IMR-90 (cell line): ENCODE data around the gene COL2A1. TPM values are rescaled to one million over a fixed set of nuclear protein-coding genes. Genes with fewer than 3 reads are reported as not detected.

ENCODE experiments used
- ATAC-seq: fragments of 200-7000 bp; cut with Tn5 transposase; 2 replicates; pipeline ENCODE4 v1.9.1; 2020; ENCODE audit warnings: low read depth, mild to moderate bottlenecking, moderate library complexity
- BruUV-seq: library from RNA; stranded (reverse); fragments of 400-500 nt; replicated peaks from 2 replicates; lab custom pipeline; 2021; lab: Mats Ljungman, UMichigan
- CTCF ChIA-PET: fragments of 300-600 bp; formaldehyde crosslinking; extraction: SDS; loops from one replicate; lab custom pipeline; 2021; ENCODE audit warnings: antibody characterized with exemption; lab: Yijun Ruan, JAX
- POLR2A ChIA-PET: fragments of 300-600 bp; sonication (Branson Sonifier 250); formaldehyde crosslinking; loops from one replicate; lab custom pipeline; 2022; ENCODE audit warnings: antibody characterized with exemption; ENCODE audit not compliant: unreplicated experiment; lab: Charles Lee
- DNase-seq: peaks from one replicate; pipeline ENCODE4 v3.0.0; 2013
- H2AFZ ChIP-seq: replicated peaks from 2 replicates; pipeline ENCODE3; 2013; ENCODE audit warnings: low read length, mild to moderate bottlenecking; ENCODE audit not compliant: poor library complexity
- H2AK5ac ChIP-seq: 2 replicates; pipeline ENCODE4 v1.6.1; 2013; ENCODE audit warnings: low read depth, low read length, inconsistent platforms
- H2AK9ac ChIP-seq: replicated peaks from 2 replicates; pipeline ENCODE3; 2013; ENCODE audit warnings: mild to moderate bottlenecking, low read depth, low read length, moderate library complexity; ENCODE audit not compliant: poor library complexity
- H2BK120ac ChIP-seq: 2 replicates; pipeline ENCODE4 v1.6.1; 2013; ENCODE audit warnings: low read depth, low read length, inconsistent platforms
- H2BK15ac ChIP-seq: 3 replicates; pipeline ENCODE4 v1.6.1; 2013; ENCODE audit warnings: low read depth, low read length, inconsistent platforms
- H2BK20ac ChIP-seq: 2 replicates; pipeline ENCODE4 v1.6.1; 2013; ENCODE audit warnings: low read depth, mild to moderate bottlenecking, inconsistent platforms, low read length, moderate library complexity
- H2BK5ac ChIP-seq: 2 replicates; pipeline ENCODE4 v1.6.1; 2013; ENCODE audit warnings: mild to moderate bottlenecking, low read depth, low read length, inconsistent platforms; ENCODE audit not compliant: poor library complexity, severe bottlenecking
- H3K14ac ChIP-seq: replicated peaks from 2 replicates; pipeline ENCODE4 v1.6.1; 2013; ENCODE audit warnings: low read depth, low read length, inconsistent platforms
- H3K18ac ChIP-seq: 2 replicates; pipeline ENCODE4 v1.6.1; 2013; ENCODE audit warnings: low read depth, low read length, control low read depth
- H3K23ac ChIP-seq: 2 replicates; pipeline ENCODE4 v1.6.1; 2013; ENCODE audit warnings: low read depth, low read length, inconsistent platforms
- H3K27ac ChIP-seq: 2 replicates; pipeline ENCODE4 v1.5.1; 2013; ENCODE audit warnings: mild to moderate bottlenecking, control low read depth, low read length; ENCODE audit not compliant: insufficient read depth
- H3K27me3 ChIP-seq: 2 replicates; pipeline ENCODE4 v1.6.1; 2013; ENCODE audit warnings: low read length; ENCODE audit not compliant: control insufficient read depth, insufficient read depth
- H3K36me3 ChIP-seq: 2 replicates; pipeline ENCODE4 v1.6.1; 2013; ENCODE audit warnings: low read length, mixed read lengths; ENCODE audit not compliant: control insufficient read depth, insufficient read depth
- H3K4ac ChIP-seq: 2 replicates; pipeline ENCODE4 v1.6.1; 2013; ENCODE audit warnings: low read depth, low read length, inconsistent platforms
- H3K4me1 ChIP-seq: 2 replicates; pipeline ENCODE4 v1.6.1; 2013; ENCODE audit warnings: low read length, mixed read lengths; ENCODE audit not compliant: control insufficient read depth, insufficient read depth
- H3K4me2 ChIP-seq: 2 replicates; pipeline ENCODE4 v1.6.1; 2013; ENCODE audit warnings: low read depth, mild to moderate bottlenecking, control low read depth, low read length, moderate library complexity
- H3K4me3 ChIP-seq: 2 replicates; pipeline ENCODE4 v1.5.1; 2013; ENCODE audit warnings: low read depth, mild to moderate bottlenecking, control low read depth, low read length, moderate library complexity; ENCODE audit not compliant: insufficient read depth
- H3K56ac ChIP-seq: 2 replicates; pipeline ENCODE4 v1.6.1; 2013; ENCODE audit warnings: low read length, inconsistent platforms; ENCODE audit not compliant: insufficient read depth; ENCODE audit errors: extremely low read depth
- H3K79me1 ChIP-seq, 2 experiments: 2 replicates each; pipeline ENCODE4 v1.6.1; 2013; ENCODE audit warnings: low read length in 2 of 2, inconsistent platforms in 1 of 2, low read depth in 1 of 2
- H3K9ac ChIP-seq: 2 replicates; pipeline ENCODE4 v1.6.1; 2013; ENCODE audit warnings: low read depth, low read length, control low read depth
- H3K9me1 ChIP-seq: 2 replicates; pipeline ENCODE4 v1.6.1; 2013; ENCODE audit warnings: low read length, inconsistent platforms; ENCODE audit not compliant: insufficient read depth
- H3K9me3 ChIP-seq: 2 replicates; pipeline ENCODE4 v1.6.1; 2013; ENCODE audit warnings: low read length; ENCODE audit not compliant: control insufficient read depth, insufficient read depth
- H4K20me1 ChIP-seq: 2 replicates; pipeline ENCODE4 v1.6.1; 2013; ENCODE audit warnings: low read length, inconsistent platforms; ENCODE audit not compliant: insufficient read depth
- H4K5ac ChIP-seq: 2 replicates; pipeline ENCODE4 v1.6.1; 2013; ENCODE audit warnings: mild to moderate bottlenecking, low read depth, low read length, control low read depth
- H4K8ac ChIP-seq, 2 experiments: 2 replicates each; pipeline ENCODE4 v1.6.1; 2013; ENCODE audit warnings: low read depth in 2 of 2, low read length in 2 of 2, control low read depth in 1 of 2, inconsistent platforms in 1 of 2
- H4K91ac ChIP-seq: 2 replicates; pipeline ENCODE4 v1.6.1; 2013; ENCODE audit warnings: low read depth, low read length, inconsistent platforms; ENCODE audit not compliant: insufficient read depth
- BHLHE40 ChIP-seq: fragments of 150-350 bp; IDR thresholded peaks from 2 replicates; pipeline ENCODE4 v1.6.1; 2016; ENCODE audit warnings: mild to moderate bottlenecking, low read depth, low read length
- CEBPB ChIP-seq: IDR thresholded peaks from 2 replicates; pipeline ENCODE4 v1.6.1; 2012; ENCODE audit warnings: low read depth, low read length, improper control_type of control experiment
- CHD1 ChIP-seq: IDR thresholded peaks from 2 replicates; pipeline ENCODE4 v1.6.1; 2012; ENCODE audit warnings: low read depth, low read length, improper control_type of control experiment
- CTCF ChIP-seq: conservative IDR thresholded peaks from 2 replicates; pipeline ENCODE4 v1.5.1; 2012; ENCODE audit warnings: mild to moderate bottlenecking, low read depth, low read length, improper control_type of control experiment
- FOS ChIP-seq: fragments of 150-350 bp; IDR thresholded peaks from 2 replicates; pipeline ENCODE4 v1.6.1; 2016; ENCODE audit warnings: low read depth, low read length
- RAD21 ChIP-seq: IDR thresholded peaks from 2 replicates; pipeline ENCODE4 v1.6.1; 2012; ENCODE audit warnings: low read length, improper control_type of control experiment
- whole genome bisulfite sequencing, 2 experiments: methylation state at CpG; one replicate each; pipeline versions ENCODE4 v1.1.5 to v1.1.7; 2013; ENCODE audit warnings: missing lambda C conversion rate in 2 of 2; ENCODE audit not compliant: insufficient read length in 1 of 2; ENCODE audit errors: extremely low coverage in 2 of 2; 5-methylcytosine and 5-hydroxymethylcytosine counted together
- dilution Hi-C: fragments of 300-500 bp; cut with HindIII; formaldehyde crosslinking; loops from one replicate; pipeline ENCODE4 v1.14.3; 2018; ENCODE audit warnings: low sequenced_read_pairs; ENCODE audit not compliant: unreplicated experiment
- in situ Hi-C: fragments of 300-500 bp; cut with MboI; formaldehyde crosslinking; loops from 3 replicates; pipeline ENCODE4 v1.14.3; 2019; ENCODE audit warnings: low sequenced_read_pairs, inconsistent platforms, mixed read lengths
- intact Hi-C: fragments of 100-400 bp; cut with micrococcal nuclease; formaldehyde crosslinking; loops from 2 replicates; pipeline ENCODE4 v1.10.0; 2022
- polyA plus RNA-seq, 3 experiments: library from polyadenylated mRNA; depleted of rRNA; stranded (reverse); fragments of >200 nt; gene quantifications; 2 replicates each; pipeline ENCODE4 v1.2.3, GENCODE V29; 2012; ENCODE audit warnings: low replicate concordance in 1 of 3
- total RNA-seq: library from RNA; depleted of rRNA; stranded (reverse); fragments of >200 nt; gene quantifications from 2 replicates; pipeline ENCODE4 v1.2.3, GENCODE V29; 2012

The COL2A1 gene
- total and polyA plus RNA-seq, 2 of the 4 experiments (the other 2 are of a cell fraction): 0.05 TPM; not detected in 1

- intact Hi-C loops: no loop called here
- dilution Hi-C loops: no loop called here
- DNase-seq: no peak
Observed at GRCh38 chr12:47941871-47942613, 62.2 kb downstream of the COL2A1 start.

More at GRCh38 chr12:47941871-47942613, 62.2 kb downstream of the COL2A1 start:
- Histone ChIP-seq H2AK9ac (no peak overlapping the region), H3K14ac (no peak overlapping the region), H3K23ac (no peak overlapping the region), H3K4me2 (no peak overlapping the region), H3K36me3 (no peaks in the 10 kb centered on the region), H3K9me3 (no peaks in the 10 kb centered on the region), H3K27me3 (peaks cover 14% of the 10 kb centered on the region), H3K79me1 (no peaks in the 10 kb centered on the region), H4K8ac (no peak overlapping the region), H3K4me1 (peaks cover 10% of the 10 kb centered on the region), H3K18ac (no peak overlapping the region), H2AFZ (peak overlapping the region; percentile 49), H3K9ac (no peak overlapping the region), H2BK20ac (no peak overlapping the region), H2BK15ac (no peak overlapping the region), H4K20me1 (no peaks in the 10 kb centered on the region; the same call in 1 of the 2 replicates), H3K9me1 (peaks cover 10% of the 10 kb centered on the region; the same call in 1 of the 2 replicates), H3K4ac (no peak overlapping the region), H3K4me3 (no peak overlapping the region), H3K56ac (no peak overlapping the region), H2AK5ac (no peak overlapping the region), H4K5ac (no peak overlapping the region), H4K91ac (no peak overlapping the region), H2BK120ac (no peak overlapping the region), H2BK5ac (no peak overlapping the region), H3K27ac (no peak overlapping the region)
- BruUV-seq: no TSS peak
- peak; percentile 9; the same call in 1 of the 2 replicates for ATAC-seq
- TF ChIP-seq CTCF (0 out of 2 replicates have a peak, but pooled peaks have one; percentile 19), BHLHE40 (no peak), CEBPB (no peak), RAD21 (no peak), CHD1 (no peak), FOS (no peak)
- ChIA-PET CTCF (interaction anchor here (1.0 kb wide), 1 partner anchor 178 kb away, joined by 3 read pairs; no protein-coding TSS in a partner anchor), POLR2A (no interaction called here)
- in situ Hi-C loops: no loop called here
- WGBS, 2 experiments: 36% methylated on average over 17 of the region's 40 CpGs; no CpG with 5 or more reads in 1 of the 2 experiments
